Measurements from ENCODE around the gene GCH1.

GRCh38 chr14:54867011-54867410 is 35.6 kb downstream of the GCH1 start:
- TF ChIP-seq, protein P1, sequence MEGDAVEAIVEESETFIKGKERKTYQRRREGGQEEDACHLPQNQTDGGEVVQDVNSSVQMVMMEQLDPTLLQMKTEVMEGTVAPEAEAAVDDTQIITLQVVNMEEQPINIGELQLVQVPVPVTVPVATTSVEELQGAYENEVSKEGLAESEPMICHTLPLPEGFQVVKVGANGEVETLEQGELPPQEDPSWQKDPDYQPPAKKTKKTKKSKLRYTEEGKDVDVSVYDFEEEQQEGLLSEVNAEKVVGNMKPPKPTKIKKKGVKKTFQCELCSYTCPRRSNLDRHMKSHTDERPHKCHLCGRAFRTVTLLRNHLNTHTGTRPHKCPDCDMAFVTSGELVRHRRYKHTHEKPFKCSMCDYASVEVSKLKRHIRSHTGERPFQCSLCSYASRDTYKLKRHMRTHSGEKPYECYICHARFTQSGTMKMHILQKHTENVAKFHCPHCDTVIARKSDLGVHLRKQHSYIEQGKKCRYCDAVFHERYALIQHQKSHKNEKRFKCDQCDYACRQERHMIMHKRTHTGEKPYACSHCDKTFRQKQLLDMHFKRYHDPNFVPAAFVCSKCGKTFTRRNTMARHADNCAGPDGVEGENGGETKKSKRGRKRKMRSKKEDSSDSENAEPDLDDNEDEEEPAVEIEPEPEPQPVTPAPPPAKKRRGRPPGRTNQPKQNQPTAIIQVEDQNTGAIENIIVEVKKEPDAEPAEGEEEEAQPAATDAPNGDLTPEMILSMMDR (IDR thresholded peaks at IDR 0.05) = no peak
- TF ChIP-seq POLR2AphosphoS5 (IDR thresholded peaks at IDR 0.05) (no peak), EP300 (IDR thresholded peaks at IDR 0.05) (no peak), POLR2A (IDR thresholded peaks at IDR 0.05) (no peak)

All from suprapubic skin (tissue), 4 donors.